ENCODE measurements around the gene NMT1. TPM values are rescaled to one million over a fixed set of nuclear protein-coding genes. Genes with fewer than 3 reads are reported as not detected.

Gene NMT1
- total RNA-seq, 2 donors from 2014 or later = 39.4 to 68.5 TPM

GRCh38 chr17:45073414-45074070, 12.4 kb downstream of the NMT1 start:
- intact Hi-C loops (cut with DNase I) = no loop called here
- H3K36me3 ChIP-seq = no peaks in the 10 kb centered on the region
- no peak overlapping the region for H3K4me3 ChIP-seq
- H3K27me3 ChIP-seq (replicated peaks; ENCODE audit: insufficient read depth) = no peaks in the 10 kb centered on the region
- TF ChIP-seq POLR2A (IDR thresholded peaks at IDR 0.05) = no peak
- no peak for TF ChIP-seq POLR2AphosphoS5 (IDR thresholded peaks at IDR 0.05)
- no peak for TF ChIP-seq CTCF (IDR thresholded peaks at IDR 0.05)
- WGBS = 86% methylated on average over 5 of the region's 5 CpGs
- H3K27ac ChIP-seq = no peak overlapping the region
- no peaks in the 10 kb centered on the region for H3K4me1 ChIP-seq (replicated peaks)
- no peaks in the 10 kb centered on the region for H3K9me3 ChIP-seq
- DNase-seq (ENCODE audit: low spot score) = no peak

GRCh38 chr17:45077643-45078042, 16.5 kb downstream of the NMT1 start:
- H3K27me3 ChIP-seq (replicated peaks; ENCODE audit: insufficient read depth) = no peaks in the 10 kb centered on the region
- no peak for DNase-seq (ENCODE audit: low spot score)
- no peaks in the 10 kb centered on the region for H3K9me3 ChIP-seq
- peaks cover 8 to 9% of the 10 kb centered on the region in 2 donors for H3K36me3 ChIP-seq
- WGBS = 95% methylated on average over 3 of the region's 3 CpGs
- intact Hi-C loops (cut with DNase I) = no loop called here
- no peak for TF ChIP-seq CTCF (IDR thresholded peaks at IDR 0.05)
- no peak for TF ChIP-seq POLR2AphosphoS5 (IDR thresholded peaks at IDR 0.05)
- TF ChIP-seq POLR2A (IDR thresholded peaks at IDR 0.05) = no peak
- H3K4me3 ChIP-seq = no peak overlapping the region
- peak overlapping the region in 1 of 2 donors; percentile 62 for H3K27ac ChIP-seq
- no peaks in the 10 kb centered on the region for H3K4me1 ChIP-seq (replicated peaks)

GRCh38 chr17:45081047-45081703, 20.1 kb downstream of the NMT1 start:
- H3K4me1 ChIP-seq (replicated peaks) = no peaks in the 10 kb centered on the region
- peaks cover 8 to 12% of the 10 kb centered on the region in 2 donors for H3K36me3 ChIP-seq
- no peak overlapping the region for H3K27ac ChIP-seq
- H3K9me3 ChIP-seq = no peaks in the 10 kb centered on the region
- no peaks in the 10 kb centered on the region for H3K27me3 ChIP-seq (replicated peaks; ENCODE audit: insufficient read depth)
- no peak for DNase-seq (ENCODE audit: low spot score)
- H3K4me3 ChIP-seq = no peak overlapping the region
- WGBS = 31% methylated on average over 6 of the region's 6 CpGs
- intact Hi-C loops (cut with DNase I) = no loop called here
- no peak for TF ChIP-seq POLR2A (IDR thresholded peaks at IDR 0.05)
- no peak for TF ChIP-seq CTCF (IDR thresholded peaks at IDR 0.05)
- no peak for TF ChIP-seq POLR2AphosphoS5 (IDR thresholded peaks at IDR 0.05)

GRCh38 chr17:45086391-45086790, 25.3 kb downstream of the NMT1 start:
- no peaks in the 10 kb centered on the region for H3K27me3 ChIP-seq (replicated peaks; ENCODE audit: insufficient read depth)
- no peak overlapping the region for H3K4me3 ChIP-seq
- no peak for DNase-seq (ENCODE audit: low spot score)
- no peaks in the 10 kb centered on the region for H3K9me3 ChIP-seq
- peaks cover 8 to 17% of the 10 kb centered on the region in 2 donors for H3K36me3 ChIP-seq
- 94% methylated on average over 4 of the region's 4 CpGs for WGBS
- peaks cover 14% of the 10 kb centered on the region for H3K4me1 ChIP-seq (replicated peaks)
- H3K27ac ChIP-seq = peak overlapping the region; percentile 10 to 55
- intact Hi-C loops (cut with DNase I) = no loop called here
- TF ChIP-seq POLR2A (IDR thresholded peaks at IDR 0.05) (no peak), CTCF (IDR thresholded peaks at IDR 0.05) (no peak), POLR2AphosphoS5 (IDR thresholded peaks at IDR 0.05) (no peak)

Measured in prostate gland (tissue), 2 donors.